Thyroid gland (tissue), 4 donors: ENCODE results near the gene ACKR3. TPM values are rescaled to one million over a fixed set of nuclear protein-coding genes. Genes with fewer than 3 reads are reported as not detected.

ENCODE experiments used
- DNase-seq, 2 donors: peaks; one replicate each; pipeline ENCODE4 v3.0.0-alpha.2; 2019
- H3K27ac ChIP-seq, 3 donors: fragments of 200-600 bp; sonication (generic); 1 replicate in 2 of 3; 2 replicates in 1 of 3; pipeline ENCODE4 v1.5.1; 2016 to 2019; ENCODE audit warnings: mild to moderate bottlenecking in 1 of 3, moderate library complexity in 1 of 3
- H3K27me3 ChIP-seq: fragments of 200-600 bp; sonication (generic); one replicate; pipeline ENCODE4 v1.5.1; 2019
- H3K36me3 ChIP-seq, 2 donors: fragments of 200-600 bp; sonication (generic); one replicate each; pipeline ENCODE4 v1.5.1; 2016 to 2019
- H3K4me1 ChIP-seq, 2 donors: fragments of 200-600 bp; sonication (generic); one replicate each; pipeline ENCODE4 v1.5.1; 2017 to 2019
- H3K4me3 ChIP-seq, 3 donors: fragments of 200-600 bp; sonication (generic); replicated peaks in 1 of 3; 1 replicate in 2 of 3; 2 replicates in 1 of 3; pipeline ENCODE4 v1.5.1; 2016; ENCODE audit warnings: mild to moderate bottlenecking in 1 of 3
- H3K9me3 ChIP-seq: fragments of 200-600 bp; sonication (generic); one replicate; pipeline ENCODE4 v1.5.1; 2017
- POLR2A ChIP-seq, 2 donors: fragments of 450-650 bp; IDR thresholded peaks; one replicate each; pipeline ENCODE4 v1.6.1; 2017; ENCODE audit warnings: antibody characterized with exemption in 2 of 2, mild to moderate bottlenecking in 2 of 2, moderate library complexity in 1 of 2
- WGBS, 2 donors: methylation state at CpG; one replicate each; pipeline ENCODE4 v1.1.5; 2017; 5-methylcytosine and 5-hydroxymethylcytosine counted together
- intact Hi-C: fragments of 100-400 bp; cut with DNase I; formaldehyde crosslinking; loops from one replicate; pipeline ENCODE4 v1.15.1; 2023
- total RNA-seq, 4 donors: library from RNA; depleted of rRNA; stranded (reverse); fragments of >200 nt; gene quantifications; one replicate each; pipeline ENCODE4 v1.2.3, GENCODE V29; 2016
- TF ChIP-seq, protein P1 (sequence below), 6 experiments: fragments of 200-600 bp in 3 of 6; fragments of 450-650 bp in 3 of 6; sonication (generic) in 3 of 6; IDR thresholded peaks; one replicate each; pipeline ENCODE4 v1.5.1; 2016 to 2019; ENCODE audit warnings: antibody characterized with exemption in 6 of 6, mild to moderate bottlenecking in 2 of 6, inconsistent platforms in 1 of 6, moderate library complexity in 1 of 6

Gene ACKR3
- total RNA-seq, 4 donors from 2014 or later, result 32.2 to 68.5 (median 54.8) TPM

DNA sequence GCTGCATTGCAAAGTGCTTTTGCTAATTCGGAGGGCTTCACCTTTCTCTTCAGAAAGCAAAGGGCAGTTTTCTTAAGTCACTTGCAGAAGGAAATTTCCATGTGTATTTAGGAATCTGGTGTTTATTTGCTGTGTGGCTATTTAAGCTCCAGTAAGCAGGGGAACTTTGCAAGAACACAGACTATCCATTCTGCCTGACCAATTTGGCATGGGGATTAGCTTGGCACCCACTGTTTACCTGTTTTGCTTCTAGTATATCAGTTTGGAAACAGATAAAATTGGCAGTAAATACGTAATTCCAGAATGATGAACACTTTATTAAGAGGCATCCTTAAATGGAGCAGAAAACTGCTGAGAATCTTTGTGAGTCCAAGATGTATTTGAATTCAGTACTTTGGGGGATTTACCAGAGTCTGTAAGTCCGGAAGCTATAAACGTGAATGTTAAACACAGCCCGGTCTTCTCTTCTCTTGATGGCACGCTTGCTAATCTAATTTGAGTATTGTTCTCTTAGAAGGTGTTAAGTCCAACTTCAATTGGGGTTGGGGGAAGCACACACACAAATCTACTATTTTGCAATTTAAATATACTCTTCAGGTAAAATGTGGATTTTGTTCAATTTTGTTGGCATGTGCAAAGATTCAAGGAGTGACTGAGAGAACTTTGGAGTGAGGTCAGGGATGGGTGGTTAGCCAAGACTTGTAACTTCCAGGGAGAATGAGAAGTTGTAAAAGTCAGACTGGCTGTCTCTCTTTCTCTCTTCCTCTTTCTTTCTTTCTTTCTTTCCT is 650 bp downstream of the ACKR3 start:
- WGBS, 2 donors, result 6 to 23% methylated on average over 6 of the region's 6 CpGs
- Histone ChIP-seq H3K4me1 (peaks cover 59 to 66% of the 10 kb centered on the region in 2 donors), H3K36me3 (no peaks in the 10 kb centered on the region), H3K9me3 (no peaks in the 10 kb centered on the region), H3K27me3 (no peaks in the 10 kb centered on the region), H3K27ac (peak overlapping the region; percentile 91 to 97 (median 96)), H3K4me3 (peak overlapping the region in 2 of 3 donors; percentile 29 to 36)
- no peak for TF ChIP-seq POLR2A (IDR thresholded peaks at IDR 0.05)
- TF ChIP-seq, protein P1, sequence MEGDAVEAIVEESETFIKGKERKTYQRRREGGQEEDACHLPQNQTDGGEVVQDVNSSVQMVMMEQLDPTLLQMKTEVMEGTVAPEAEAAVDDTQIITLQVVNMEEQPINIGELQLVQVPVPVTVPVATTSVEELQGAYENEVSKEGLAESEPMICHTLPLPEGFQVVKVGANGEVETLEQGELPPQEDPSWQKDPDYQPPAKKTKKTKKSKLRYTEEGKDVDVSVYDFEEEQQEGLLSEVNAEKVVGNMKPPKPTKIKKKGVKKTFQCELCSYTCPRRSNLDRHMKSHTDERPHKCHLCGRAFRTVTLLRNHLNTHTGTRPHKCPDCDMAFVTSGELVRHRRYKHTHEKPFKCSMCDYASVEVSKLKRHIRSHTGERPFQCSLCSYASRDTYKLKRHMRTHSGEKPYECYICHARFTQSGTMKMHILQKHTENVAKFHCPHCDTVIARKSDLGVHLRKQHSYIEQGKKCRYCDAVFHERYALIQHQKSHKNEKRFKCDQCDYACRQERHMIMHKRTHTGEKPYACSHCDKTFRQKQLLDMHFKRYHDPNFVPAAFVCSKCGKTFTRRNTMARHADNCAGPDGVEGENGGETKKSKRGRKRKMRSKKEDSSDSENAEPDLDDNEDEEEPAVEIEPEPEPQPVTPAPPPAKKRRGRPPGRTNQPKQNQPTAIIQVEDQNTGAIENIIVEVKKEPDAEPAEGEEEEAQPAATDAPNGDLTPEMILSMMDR (IDR thresholded peaks at IDR 0.05), result no peak
- intact Hi-C loops, result loop anchor here (10.0 kb wide), 2 partner anchors 95 to 175 kb away; no protein-coding TSS in a partner anchor
- DNase-seq, result peak; percentile 59 to 60

DNA sequence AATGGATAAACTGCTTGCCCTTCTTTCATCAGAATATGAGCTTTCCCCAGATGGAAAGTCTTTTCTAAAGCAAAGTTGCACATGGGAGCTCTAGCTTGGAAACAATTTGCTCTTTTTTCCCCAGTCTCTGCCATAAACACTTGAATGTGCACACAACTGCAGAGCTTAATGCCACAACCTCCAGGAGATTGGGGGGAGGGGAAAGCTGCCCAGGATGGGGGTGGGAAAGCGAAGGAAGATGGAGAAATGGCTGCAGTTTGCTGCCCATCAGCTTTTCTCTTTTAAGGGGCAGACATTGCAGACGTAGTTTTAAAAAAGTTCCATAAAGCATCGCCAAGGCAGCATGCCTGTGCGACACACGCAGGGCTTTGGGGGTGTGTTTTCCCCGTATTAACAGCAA is 1.5 kb downstream of the ACKR3 start:
- Histone ChIP-seq H3K27ac (peak overlapping the region; percentile 91 to 97 (median 96)), H3K4me3 (peak overlapping the region in 2 of 3 donors; percentile 29 to 36), H3K27me3 (no peaks in the 10 kb centered on the region), H3K9me3 (no peaks in the 10 kb centered on the region), H3K4me1 (peaks cover 57 to 62% of the 10 kb centered on the region in 2 donors), H3K36me3 (no peaks in the 10 kb centered on the region)
- TF ChIP-seq POLR2A (IDR thresholded peaks at IDR 0.05), result peak in 1 of 2 donors; percentile 8
- TF ChIP-seq, protein P1 (IDR thresholded peaks at IDR 0.05), result no peak
- intact Hi-C loops, result loop anchor here (10.0 kb wide), 2 partner anchors 94 to 174 kb away; no protein-coding TSS in a partner anchor
- WGBS, 2 donors, result 18 to 26% methylated on average over 6 of the region's 6 CpGs
- DNase-seq, result peak; percentile 71 to 79

DNA sequence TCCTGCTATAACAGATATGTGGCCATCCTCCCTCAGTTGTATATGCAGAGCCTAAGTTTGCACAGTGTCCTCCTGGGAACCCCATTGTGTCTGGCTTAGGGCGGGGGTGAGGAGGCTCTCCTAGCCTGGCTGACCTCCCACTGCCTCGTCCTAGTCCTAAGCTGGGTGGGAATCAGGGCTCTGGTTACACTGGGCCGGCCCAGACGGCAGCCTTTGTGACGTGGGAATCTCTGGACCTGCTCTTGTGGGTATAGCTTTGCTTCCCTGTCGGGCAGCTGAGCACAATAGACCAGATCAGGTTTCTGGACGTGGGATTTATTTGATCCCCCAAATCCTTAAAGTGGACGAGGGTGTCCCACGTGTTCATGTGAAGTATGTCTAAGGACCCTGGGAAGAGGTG is 2.9 kb downstream of the ACKR3 start:
- Histone ChIP-seq H3K4me3 (peak overlapping the region in 2 of 3 donors; percentile 1 to 36), H3K4me1 (peaks cover 57 to 61% of the 10 kb centered on the region in 2 donors)

GRCh38 chr2:236573066-236573929 is 3.7 kb downstream of the ACKR3 start:
- H3K4me3 ChIP-seq, result peak overlapping the region in 1 of 3 donors; percentile 36
- no peak for TF ChIP-seq POLR2A (IDR thresholded peaks at IDR 0.05)
- TF ChIP-seq, protein P1 (IDR thresholded peaks at IDR 0.05), result no peak
- intact Hi-C loops, result loop anchor here (10.0 kb wide), 2 partner anchors 92 to 172 kb away; no protein-coding TSS in a partner anchor
- H3K9me3 ChIP-seq, result no peaks in the 10 kb centered on the region
- no peaks in the 10 kb centered on the region for H3K36me3 ChIP-seq
- DNase-seq, result no peak
- H3K27me3 ChIP-seq, result no peaks in the 10 kb centered on the region
- WGBS, 2 donors, result 86 to 88% methylated on average over 12 of the region's 12 CpGs
- H3K4me1 ChIP-seq, result peaks cover 61 to 66% of the 10 kb centered on the region in 2 donors
- H3K27ac ChIP-seq, result peak overlapping the region; percentile 91 to 97 (median 96)

More for the DNA sequence above, 2.9 kb downstream of the ACKR3 start:
- peak; percentile 54 to 60 for DNase-seq
- Histone ChIP-seq H3K36me3 (no peaks in the 10 kb centered on the region), H3K27ac (peak overlapping the region; percentile 91 to 97 (median 96)), H3K9me3 (no peaks in the 10 kb centered on the region), H3K27me3 (no peaks in the 10 kb centered on the region)
- TF ChIP-seq POLR2A (IDR thresholded peaks at IDR 0.05), result peak in 1 of 2 donors; percentile 30
- TF ChIP-seq, protein P1 (IDR thresholded peaks at IDR 0.05), result no peak
- WGBS, 2 donors, result 17 to 25% methylated on average over 5 to 7 of the region's 9 CpGs
- intact Hi-C loops, result loop anchor here (10.0 kb wide), 2 partner anchors 92 to 172 kb away; no protein-coding TSS in a partner anchor
